GM19397 (cell line): ENCODE data around the gene MMP14.

ENCODE experiments used
- ATAC-seq: cut with Tn5 transposase; IDR thresholded peaks from one replicate; pipeline ENCODE4 v1.9.1; 2021; ENCODE audit warnings: mild to moderate bottlenecking, moderate library complexity; ENCODE audit not compliant: unreplicated experiment

MMP14 gene

DNA sequence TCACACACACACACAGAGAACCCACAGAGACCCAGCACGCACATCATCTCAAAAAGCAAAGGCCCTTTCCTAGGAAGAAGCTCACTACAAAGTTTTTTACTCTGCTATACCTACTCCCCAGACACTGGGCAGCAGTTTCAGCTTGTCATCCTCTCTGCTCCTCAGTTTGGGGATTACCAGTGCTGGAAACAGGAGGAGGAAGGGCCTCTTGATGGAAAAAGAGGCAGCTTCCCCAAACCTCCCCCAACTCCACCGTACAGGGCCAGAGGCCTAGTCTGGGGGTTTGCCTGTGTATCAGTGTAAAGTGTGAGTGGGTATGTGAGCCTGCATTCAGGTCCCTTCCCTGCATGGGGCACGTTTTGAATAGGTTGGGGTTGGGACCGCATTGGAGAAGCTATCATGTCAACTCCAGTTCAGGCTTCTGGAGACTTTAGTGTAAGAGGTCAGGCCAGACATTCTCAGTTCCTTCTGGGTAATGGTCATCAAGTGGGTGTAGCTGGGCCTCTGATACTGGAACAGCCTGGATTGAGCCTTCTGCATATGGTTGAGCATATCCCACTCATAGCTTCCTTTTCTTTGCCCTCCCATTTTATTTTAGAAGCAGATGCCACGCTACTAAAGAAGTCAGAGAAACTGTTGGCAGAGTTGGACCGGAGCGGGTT, 47.8 kb downstream of the MMP14 start:
- no peak for ATAC-seq

- ATAC-seq: no peak
These were observed 48.5 kb downstream of the MMP14 start for GRCh38 chr14:22884738-22885523.

DNA sequence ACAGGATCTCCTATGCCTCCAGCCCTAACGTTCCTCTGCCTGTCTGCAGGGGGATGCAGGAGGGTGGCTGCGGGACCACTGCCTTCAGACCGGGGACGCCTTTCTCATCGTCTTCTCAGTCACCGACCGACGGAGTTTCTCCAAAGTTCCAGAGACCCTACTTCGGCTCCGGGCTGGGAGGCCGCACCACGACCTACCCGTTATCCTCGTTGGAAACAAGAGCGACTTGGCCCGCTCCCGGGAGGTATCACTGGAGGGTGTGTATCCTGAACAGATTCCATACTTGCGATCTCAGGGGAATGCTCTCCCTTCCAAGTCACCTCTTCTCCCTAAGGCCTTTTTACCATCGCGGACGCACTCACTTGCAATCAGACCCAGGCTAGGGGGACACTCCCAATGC, 49.6 kb downstream of the MMP14 start:
- no peak for ATAC-seq

- peak; percentile 60 for ATAC-seq
These were observed 50.3 kb downstream of the MMP14 start for GRCh38 chr14:22886500-22887259.

- ATAC-seq: peak; percentile 26
These were observed 51.0 kb downstream of the MMP14 start for GRCh38 chr14:22887260-22887989.

DNA sequence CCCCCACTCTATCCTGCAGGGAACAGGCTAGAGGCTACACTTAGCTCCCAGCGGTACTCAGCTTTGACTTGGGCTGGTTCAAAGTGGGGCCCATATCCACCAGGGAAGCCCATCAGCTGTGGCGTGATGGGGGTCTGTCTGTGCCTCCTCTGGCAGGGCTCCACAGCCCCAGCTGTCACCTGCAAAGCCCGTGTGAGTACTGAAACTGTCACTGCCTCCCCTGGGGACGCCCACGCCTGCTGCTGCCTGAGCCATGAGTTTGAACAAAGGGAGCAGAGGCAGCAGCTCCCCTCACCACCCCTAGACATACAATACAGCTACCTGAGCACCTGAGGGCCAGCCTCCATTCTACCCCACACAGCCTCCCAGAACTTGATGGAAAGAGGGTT, 51.6 kb downstream of the MMP14 start:
- peak; percentile 37 for ATAC-seq

- no peak for ATAC-seq
These were observed 52.3 kb downstream of the MMP14 start for GRCh38 chr14:22888662-22889061.

DNA sequence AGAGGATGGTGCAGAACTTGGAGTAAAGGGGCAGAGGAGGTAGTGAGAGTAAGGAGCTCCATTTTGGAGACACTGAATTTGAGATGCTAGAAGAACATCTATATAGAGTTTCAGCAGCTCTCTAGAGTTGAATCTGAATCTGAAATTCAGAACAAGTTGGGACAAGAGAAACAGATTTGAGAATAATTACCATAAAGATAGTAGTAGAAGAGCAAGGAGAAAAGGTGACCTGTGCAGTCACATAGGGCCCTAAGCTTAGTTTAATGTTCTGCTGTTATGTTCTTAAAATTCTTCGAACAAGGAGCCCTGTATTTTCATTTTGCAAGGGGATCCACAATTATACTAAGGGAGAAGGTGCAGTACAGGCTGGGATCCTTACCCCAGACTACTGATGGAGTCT, 54.0 kb downstream of the MMP14 start:
- no peak for ATAC-seq

GRCh38 chr14:22892488-22892887, 56.1 kb downstream of the MMP14 start:
- no peak for ATAC-seq

DNA sequence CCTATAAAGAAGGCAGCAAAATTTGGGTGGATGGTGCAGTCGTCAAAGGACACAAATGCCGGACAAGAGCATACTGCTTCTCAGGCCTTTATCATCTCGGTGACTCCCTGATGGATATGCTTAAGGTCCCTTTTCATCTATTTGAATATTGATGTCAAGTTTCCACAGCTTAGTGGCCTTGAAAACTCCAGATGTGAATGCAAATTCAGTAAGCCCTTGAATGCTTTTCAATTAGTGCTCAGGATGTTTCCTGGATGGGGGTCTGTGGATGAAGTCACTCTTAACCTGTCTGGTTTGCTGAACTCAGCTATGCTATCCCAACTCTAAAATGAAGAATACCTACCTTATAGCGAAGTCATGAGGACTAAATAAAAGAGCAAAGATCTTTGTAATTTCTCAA, 57.3 kb downstream of the MMP14 start:
- ATAC-seq: no peak

- no peak for ATAC-seq
These were observed 59.0 kb downstream of the MMP14 start for GRCh38 chr14:22895402-22895801.

GRCh38 chr14:22896356-22896755, 60.0 kb downstream of the MMP14 start:
- ATAC-seq: no peak

DNA sequence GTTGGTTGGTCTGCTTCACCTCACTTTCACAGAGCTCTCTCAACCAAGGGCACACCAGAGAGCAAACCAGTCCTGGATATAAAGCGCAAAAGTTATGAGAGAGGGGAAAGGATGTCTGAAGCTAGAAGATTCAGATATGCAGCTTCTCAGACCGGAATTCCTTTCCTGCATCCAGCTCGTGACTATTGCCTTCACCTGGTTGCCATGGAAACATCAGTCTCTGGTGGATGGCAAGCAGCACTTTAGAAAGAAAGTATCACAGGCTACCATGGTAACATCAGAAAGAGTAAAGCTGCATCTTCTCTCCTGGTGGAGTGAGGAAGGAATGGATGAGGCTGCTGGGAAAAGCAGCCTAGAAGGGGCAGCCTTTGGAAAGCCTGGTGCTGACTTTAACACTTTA, 60.4 kb downstream of the MMP14 start:
- ATAC-seq: no peak

- no peak for ATAC-seq
These were observed 61.0 kb downstream of the MMP14 start for GRCh38 chr14:22897357-22897756.
